A549 (cell line): ENCODE results near the gene ARPC1A.

ENCODE experiments used
- CHD4 ChIP-seq: fragments of 200-600 bp; sonication (generic); IDR thresholded peaks from 2 replicates; pipeline ENCODE4 v1.6.1; 2016; ENCODE audit warnings: antibody characterized with exemption, mild to moderate bottlenecking, borderline replicate concordance
- SMC3 ChIP-seq: fragments of >200 bp; sonication (Bioruptor Twin); formaldehyde crosslinking; IDR thresholded peaks from 3 replicates; pipeline ENCODE4 v1.6.1; 2018; ENCODE audit warnings: inconsistent platforms
- TF ChIP-seq, protein P1 (sequence below): IDR thresholded peaks from 2 replicates; pipeline ENCODE4 v1.6.1; 2012; ENCODE audit warnings: low read depth, borderline replicate concordance
- TF ChIP-seq, protein P2 (sequence below): fragments of >200 bp; sonication (Bioruptor Twin); formaldehyde crosslinking; IDR thresholded peaks from 3 replicates; pipeline ENCODE4 v1.5.1; 2016

DNA sequence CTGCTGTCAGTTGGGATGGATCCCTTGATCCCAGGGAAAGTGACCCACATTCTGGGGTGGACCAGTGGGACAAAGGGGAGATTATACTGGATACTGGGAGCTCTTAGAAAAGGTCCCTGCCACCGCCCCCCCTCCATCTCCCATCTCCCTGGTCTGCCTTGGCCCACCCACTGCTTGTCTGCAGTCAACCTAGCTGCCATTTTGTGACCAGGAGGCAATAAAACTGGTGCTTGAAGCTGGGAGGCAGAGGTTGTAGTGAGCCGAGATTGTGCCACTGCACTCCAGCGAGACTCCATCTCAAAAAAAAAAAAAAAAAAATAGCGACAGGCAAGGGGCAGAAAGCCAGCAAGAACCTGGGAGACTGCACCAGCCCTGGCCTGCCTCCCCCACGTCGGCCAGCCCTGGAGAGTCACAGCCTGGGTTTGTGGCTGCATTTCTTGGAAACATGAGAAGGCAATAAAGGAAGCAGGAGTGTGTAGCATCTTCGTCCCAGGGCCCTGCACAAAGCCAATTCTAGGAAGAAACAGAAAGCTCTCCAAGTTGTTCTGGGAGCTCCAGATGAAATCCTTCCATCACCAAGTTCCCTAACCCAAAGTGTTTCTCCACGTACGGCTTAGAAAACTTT is 44.2 kb downstream of the ARPC1A start:
- TF ChIP-seq, protein P1, sequence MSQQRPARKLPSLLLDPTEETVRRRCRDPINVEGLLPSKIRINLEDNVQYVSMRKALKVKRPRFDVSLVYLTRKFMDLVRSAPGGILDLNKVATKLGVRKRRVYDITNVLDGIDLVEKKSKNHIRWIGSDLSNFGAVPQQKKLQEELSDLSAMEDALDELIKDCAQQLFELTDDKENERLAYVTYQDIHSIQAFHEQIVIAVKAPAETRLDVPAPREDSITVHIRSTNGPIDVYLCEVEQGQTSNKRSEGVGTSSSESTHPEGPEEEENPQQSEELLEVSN, result no peak
- TF ChIP-seq, protein P2, sequence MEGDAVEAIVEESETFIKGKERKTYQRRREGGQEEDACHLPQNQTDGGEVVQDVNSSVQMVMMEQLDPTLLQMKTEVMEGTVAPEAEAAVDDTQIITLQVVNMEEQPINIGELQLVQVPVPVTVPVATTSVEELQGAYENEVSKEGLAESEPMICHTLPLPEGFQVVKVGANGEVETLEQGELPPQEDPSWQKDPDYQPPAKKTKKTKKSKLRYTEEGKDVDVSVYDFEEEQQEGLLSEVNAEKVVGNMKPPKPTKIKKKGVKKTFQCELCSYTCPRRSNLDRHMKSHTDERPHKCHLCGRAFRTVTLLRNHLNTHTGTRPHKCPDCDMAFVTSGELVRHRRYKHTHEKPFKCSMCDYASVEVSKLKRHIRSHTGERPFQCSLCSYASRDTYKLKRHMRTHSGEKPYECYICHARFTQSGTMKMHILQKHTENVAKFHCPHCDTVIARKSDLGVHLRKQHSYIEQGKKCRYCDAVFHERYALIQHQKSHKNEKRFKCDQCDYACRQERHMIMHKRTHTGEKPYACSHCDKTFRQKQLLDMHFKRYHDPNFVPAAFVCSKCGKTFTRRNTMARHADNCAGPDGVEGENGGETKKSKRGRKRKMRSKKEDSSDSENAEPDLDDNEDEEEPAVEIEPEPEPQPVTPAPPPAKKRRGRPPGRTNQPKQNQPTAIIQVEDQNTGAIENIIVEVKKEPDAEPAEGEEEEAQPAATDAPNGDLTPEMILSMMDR, result no peak
- no peak for TF ChIP-seq SMC3
- no peak for TF ChIP-seq CHD4
